Measurements from ENCODE around the gene SLC13A3.

Gene SLC13A3

GRCh38 chr20:46605978-46606816 is 45.1 kb downstream of the SLC13A3 start:
- no peak for DNase-seq (ENCODE audit: low read depth in 2 of 2)
- TF ChIP-seq CTCF (IDR thresholded peaks at IDR 0.05; ENCODE audit: low read depth, low read length) = no peak
- no peak overlapping the region for H3K4me3 ChIP-seq (replicated peaks in 1 of 2; ENCODE audit: low read depth in 2 of 2, low read length in 2 of 2)

GRCh38 chr20:46605181-46605580 is 46.1 kb downstream of the SLC13A3 start:
- no peak for TF ChIP-seq CTCF (IDR thresholded peaks at IDR 0.05; ENCODE audit: low read depth, low read length)
- DNase-seq (ENCODE audit: low read depth in 2 of 2) = no peak
- H3K4me3 ChIP-seq (replicated peaks in 1 of 2; ENCODE audit: low read depth in 2 of 2, low read length in 2 of 2) = no peak overlapping the region

- no peak overlapping the region for H3K4me3 ChIP-seq (replicated peaks in 1 of 2; ENCODE audit: low read depth in 2 of 2, low read length in 2 of 2)
- no peak for DNase-seq (ENCODE audit: low read depth in 2 of 2)
- TF ChIP-seq CTCF (IDR thresholded peaks at IDR 0.05; ENCODE audit: low read depth, low read length) = no peak
Observed at GRCh38 chr20:46604551-46605133, 46.6 kb downstream of the SLC13A3 start.

- H3K4me3 ChIP-seq (replicated peaks in 1 of 2; ENCODE audit: low read depth in 2 of 2, low read length in 2 of 2) = no peak overlapping the region
- no peak for TF ChIP-seq CTCF (IDR thresholded peaks at IDR 0.05; ENCODE audit: low read depth, low read length)
Observed at GRCh38 chr20:46602429-46602828, 48.8 kb downstream of the SLC13A3 start.

GRCh38 chr20:46601603-46602122 is 49.6 kb downstream of the SLC13A3 start:
- no peak overlapping the region for H3K4me3 ChIP-seq (replicated peaks in 1 of 2; ENCODE audit: low read depth in 2 of 2, low read length in 2 of 2)
- no peak for TF ChIP-seq CTCF (IDR thresholded peaks at IDR 0.05; ENCODE audit: low read depth, low read length)
- DNase-seq (ENCODE audit: low read depth in 2 of 2) = no peak

More at GRCh38 chr20:46602429-46602828, 48.8 kb downstream of the SLC13A3 start:
- DNase-seq (ENCODE audit: low read depth in 2 of 2) = no peak

GRCh38 chr20:46600286-46600752 is 50.9 kb downstream of the SLC13A3 start:
- H3K4me3 ChIP-seq (replicated peaks in 1 of 2; ENCODE audit: low read depth in 2 of 2, low read length in 2 of 2) = no peak overlapping the region
- no peak for TF ChIP-seq CTCF (IDR thresholded peaks at IDR 0.05; ENCODE audit: low read depth, low read length)
- DNase-seq (ENCODE audit: low read depth in 2 of 2) = no peak
